Adrenal gland (tissue), 12 donors: ENCODE data around the gene OAS1. TPM values are rescaled to one million over a fixed set of nuclear protein-coding genes. Genes with fewer than 3 reads are reported as not detected.

ENCODE experiments used
- DNase-seq, 7 donors: peaks; one replicate each; pipeline ENCODE4 v3.0.0-alpha.2; 2019 to 2020
- H3K27ac ChIP-seq, 5 donors: fragments of 200-600 bp; sonication (generic) in 4 of 5; 1 replicate in 3 of 5; 2 replicates in 2 of 5; pipeline versions ENCODE4 v1.5.1 to v1.8.0; 2016 to 2020; ENCODE audit warnings: mild to moderate bottlenecking in 1 of 5
- H3K27me3 ChIP-seq: fragments of 200-600 bp; 2 replicates; pipeline ENCODE4 v1.8.0; 2021
- H3K36me3 ChIP-seq, 2 donors: fragments of 200-600 bp; replicated peaks in 1 of 2; 1 replicate in 1 of 2; 2 replicates in 1 of 2; pipeline versions ENCODE4 v1.5.1 to v1.8.0; 2018 to 2022
- H3K4me1 ChIP-seq, 2 donors: fragments of 200-600 bp; replicated peaks in 1 of 2; 1 replicate in 1 of 2; 2 replicates in 1 of 2; pipeline versions ENCODE4 v1.5.1 to v1.8.0; 2018 to 2021
- H3K4me3 ChIP-seq, 4 donors: fragments of 200-600 bp; sonication (generic) in 3 of 4; one replicate each; pipeline ENCODE4 v1.5.1; 2016 to 2018
- H3K9me3 ChIP-seq, 3 donors: fragments of 200-600 bp; sonication (generic) in 1 of 3; replicated peaks in 1 of 3; 1 replicate in 2 of 3; 2 replicates in 1 of 3; pipeline versions ENCODE4 v1.5.1 to v1.8.0; 2016 to 2021
- POLR2A ChIP-seq, 2 donors: fragments of 450-650 bp; IDR thresholded peaks; one replicate each; pipeline ENCODE4 v1.6.1; 2017; ENCODE audit warnings: antibody characterized with exemption in 2 of 2, mild to moderate bottlenecking in 2 of 2, moderate library complexity in 1 of 2
- WGBS, 4 donors: extraction: QIAGEN DNeasy Blood & Tissue Kit in 2 of 4; methylation state at CpG; one replicate each; pipeline versions ENCODE4 v1.1.5 to v1.1.7; 2013 to 2017; 5-methylcytosine and 5-hydroxymethylcytosine counted together
- intact Hi-C, 2 donors: fragments of 100-400 bp; cut with DNase I; formaldehyde crosslinking; loops; one replicate each; pipeline versions ENCODE4 v1.14.1 to v1.15.0; 2022 to 2023
- polyA plus RNA-seq, 3 donors: library from polyadenylated mRNA; stranded (reverse); fragments of 200-250 nt in 2 of 3; fragments of 350-450 nt in 1 of 3; fragmentation: Illumina TruSeq in 1 of 3; extraction: RNeasy Lipid Tissue Mini Kit (QIAGEN cat#74804) in 1 of 3; gene quantifications; one replicate each; pipeline ENCODE4 v1.2.3, GENCODE V29; 2013 to 2014
- total RNA-seq, 9 donors: library from RNA; depleted of rRNA in 4 of 9; stranded (reverse); fragments of >200 nt in 4 of 9; fragments of 120-200 nt in 1 of 9; fragmentation: NEBNext Ultra II Directional in 1 of 9; extraction: Animal tissue kit (Norgen Biotek cat#: 25700) in 1 of 9; gene quantifications; one replicate each; pipeline versions ENCODE4 v1.1.0 to v1.2.4, GENCODE V29; 2013 to 2023
- TF ChIP-seq, protein P1 (sequence below), 6 experiments: fragments of 450-650 bp in 4 of 6; fragments of 200-600 bp in 2 of 6; sonication (generic) in 1 of 6; IDR thresholded peaks; 1 replicate in 5 of 6; 2 replicates in 1 of 6; pipeline versions ENCODE4 v1.5.1 to v1.8.0; 2016 to 2021; ENCODE audit warnings: antibody characterized with exemption in 6 of 6, mild to moderate bottlenecking in 2 of 6, moderate library complexity in 1 of 6
- donor health status: healthy with polysubstance abuse.
- donor health status: Bipolar disorder and iron deficiency.
- donor health status: DM: yes; HTN: yes; CAD: no.
- donor health status: DM: no; HTN: no; CAD: no.
- donor health status: DM: no; HTN: no; CAD: no.
- donor health status: DM: yes; HTN: yes; CAD: no.

Gene OAS1
- total and polyA plus RNA-seq, 12 donors = 9.1 to 32.0 (median 18.3) TPM

DNA sequence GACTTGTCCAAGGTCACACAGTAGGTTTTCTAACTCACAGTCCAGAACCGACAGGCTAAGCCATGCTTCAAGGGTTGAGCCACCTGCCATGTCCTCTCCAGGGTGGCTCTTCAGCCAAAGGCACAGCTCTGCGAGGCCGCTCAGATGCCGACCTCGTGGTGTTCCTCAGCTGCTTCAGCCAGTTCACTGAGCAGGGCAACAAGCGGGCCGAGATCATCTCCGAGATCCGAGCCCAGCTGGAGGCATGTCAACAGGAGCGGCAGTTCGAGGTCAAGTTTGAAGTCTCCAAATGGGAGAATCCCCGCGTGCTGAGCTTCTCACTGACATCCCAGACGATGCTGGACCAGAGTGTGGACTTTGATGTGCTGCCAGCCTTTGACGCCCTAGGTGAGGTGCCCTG, 58.9 kb downstream of the OAS1 start:
- no peak overlapping the region for H3K4me3 ChIP-seq
- H3K36me3 ChIP-seq = peaks cover 0 to 12% of the 10 kb centered on the region in 2 donors
- no peak overlapping the region for H3K27ac ChIP-seq
- no peak for DNase-seq
- H3K9me3 ChIP-seq = no peaks in the 10 kb centered on the region
- WGBS, 4 donors = 82 to 98% (median 94%) methylated on average over 4 to 15 of the region's 15 CpGs
- intact Hi-C loops = no loop called here
- no peaks in the 10 kb centered on the region for H3K27me3 ChIP-seq
- H3K4me1 ChIP-seq = no peaks in the 10 kb centered on the region
- TF ChIP-seq, protein P1, sequence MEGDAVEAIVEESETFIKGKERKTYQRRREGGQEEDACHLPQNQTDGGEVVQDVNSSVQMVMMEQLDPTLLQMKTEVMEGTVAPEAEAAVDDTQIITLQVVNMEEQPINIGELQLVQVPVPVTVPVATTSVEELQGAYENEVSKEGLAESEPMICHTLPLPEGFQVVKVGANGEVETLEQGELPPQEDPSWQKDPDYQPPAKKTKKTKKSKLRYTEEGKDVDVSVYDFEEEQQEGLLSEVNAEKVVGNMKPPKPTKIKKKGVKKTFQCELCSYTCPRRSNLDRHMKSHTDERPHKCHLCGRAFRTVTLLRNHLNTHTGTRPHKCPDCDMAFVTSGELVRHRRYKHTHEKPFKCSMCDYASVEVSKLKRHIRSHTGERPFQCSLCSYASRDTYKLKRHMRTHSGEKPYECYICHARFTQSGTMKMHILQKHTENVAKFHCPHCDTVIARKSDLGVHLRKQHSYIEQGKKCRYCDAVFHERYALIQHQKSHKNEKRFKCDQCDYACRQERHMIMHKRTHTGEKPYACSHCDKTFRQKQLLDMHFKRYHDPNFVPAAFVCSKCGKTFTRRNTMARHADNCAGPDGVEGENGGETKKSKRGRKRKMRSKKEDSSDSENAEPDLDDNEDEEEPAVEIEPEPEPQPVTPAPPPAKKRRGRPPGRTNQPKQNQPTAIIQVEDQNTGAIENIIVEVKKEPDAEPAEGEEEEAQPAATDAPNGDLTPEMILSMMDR (IDR thresholded peaks at IDR 0.05) = no peak
- TF ChIP-seq POLR2A (IDR thresholded peaks at IDR 0.05) = no peak

DNA sequence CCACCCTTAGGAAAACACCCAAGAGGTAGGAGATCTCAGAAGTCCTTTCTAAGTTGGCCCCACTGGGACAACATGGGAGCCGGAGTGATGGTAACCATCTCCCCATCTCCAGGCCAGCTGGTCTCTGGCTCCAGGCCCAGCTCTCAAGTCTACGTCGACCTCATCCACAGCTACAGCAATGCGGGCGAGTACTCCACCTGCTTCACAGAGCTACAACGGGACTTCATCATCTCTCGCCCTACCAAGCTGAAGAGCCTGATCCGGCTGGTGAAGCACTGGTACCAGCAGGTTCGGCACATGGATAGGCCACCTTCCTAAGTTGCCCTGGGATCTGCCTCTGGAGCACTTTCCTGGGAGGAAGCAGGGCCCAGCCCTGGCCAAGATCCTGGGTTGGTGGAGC, 60.5 kb downstream of the OAS1 start:
- no peak overlapping the region for H3K4me3 ChIP-seq
- no peaks in the 10 kb centered on the region for H3K27me3 ChIP-seq
- intact Hi-C loops = no loop called here
- TF ChIP-seq, protein P1 (IDR thresholded peaks at IDR 0.05) = no peak
- TF ChIP-seq POLR2A (IDR thresholded peaks at IDR 0.05) = no peak
- 92 to 99% (median 97%) methylated on average over 7 to 9 of the region's 9 CpGs for WGBS, 4 donors
- H3K27ac ChIP-seq = no peak overlapping the region
- no peaks in the 10 kb centered on the region for H3K9me3 ChIP-seq
- no peaks in the 10 kb centered on the region for H3K4me1 ChIP-seq
- H3K36me3 ChIP-seq = peaks cover 0 to 12% of the 10 kb centered on the region in 2 donors
- no peak for DNase-seq

DNA sequence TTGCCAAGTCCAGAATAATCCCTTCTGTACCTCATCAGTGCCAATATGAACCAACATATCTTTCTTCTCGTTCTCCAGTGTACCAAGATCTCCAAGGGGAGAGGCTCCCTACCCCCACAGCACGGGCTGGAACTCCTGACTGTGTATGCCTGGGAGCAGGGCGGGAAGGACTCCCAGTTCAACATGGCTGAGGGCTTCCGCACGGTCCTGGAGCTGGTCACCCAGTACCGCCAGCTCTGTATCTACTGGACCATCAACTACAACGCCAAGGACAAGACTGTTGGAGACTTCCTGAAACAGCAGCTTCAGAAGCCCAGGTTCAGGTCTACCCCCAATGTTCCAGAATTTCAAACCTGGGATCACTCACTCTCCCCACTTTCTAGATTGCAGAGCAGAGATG, 61.1 kb downstream of the OAS1 start:
- no peak overlapping the region for H3K27ac ChIP-seq
- no peak for DNase-seq
- no peak overlapping the region for H3K4me3 ChIP-seq
- H3K9me3 ChIP-seq = no peaks in the 10 kb centered on the region
- 97 to 99% (median 98%) methylated on average over 7 of the region's 7 CpGs for WGBS, 4 donors
- intact Hi-C loops = no loop called here
- peaks cover 0 to 6% of the 10 kb centered on the region in 2 donors for H3K36me3 ChIP-seq
- no peaks in the 10 kb centered on the region for H3K4me1 ChIP-seq
- no peak for TF ChIP-seq POLR2A (IDR thresholded peaks at IDR 0.05)
- TF ChIP-seq, protein P1 (IDR thresholded peaks at IDR 0.05) = no peak
- no peaks in the 10 kb centered on the region for H3K27me3 ChIP-seq

Other genes with a start within 250 kb of the OAS1 start
- gene RPH3A, start 115.2 kb upstream of the OAS1 start, total RNA-seq = 1 to 10 TPM in 4 of 9 donors, under 1 TPM in 3, not detected in 2; 0.25 to 7.3 (median 1.2) TPM
- gene RPH3A, start 115.2 kb upstream of the OAS1 start, polyA plus RNA-seq = 1 to 10 TPM; 1.4 to 4.8 (median 3.3) TPM
- gene OAS3, start 31.5 kb downstream of the OAS1 start, total RNA-seq = 10 to 100 TPM in 6 of 9 donors, 1 to 10 TPM in 3; 5.5 to 19.4 (median 11.5) TPM
- gene OAS3, start 31.5 kb downstream of the OAS1 start, polyA plus RNA-seq = 1 to 10 TPM; 2.7 to 9.3 (median 6.8) TPM
- gene OAS2, start 71.6 kb downstream of the OAS1 start, total RNA-seq = 10 to 100 TPM in 3 of 9 donors, 1 to 10 TPM in 6; 2.5 to 29.1 (median 8.3) TPM
- 10 to 100 TPM in 1 of 3 donors, 1 to 10 TPM in 2; 3.5 to 30.4 (median 9.5) TPM for gene OAS2, start 71.6 kb downstream of the OAS1 start, polyA plus RNA-seq
- gene DTX1, start 149.8 kb downstream of the OAS1 start, total RNA-seq = 10 to 100 TPM in 3 of 9 donors, 1 to 10 TPM in 6; 1.3 to 20.0 (median 7.4) TPM
- 1 to 10 TPM; 2.8 to 8.4 (median 4.7) TPM for gene DTX1, start 149.8 kb downstream of the OAS1 start, polyA plus RNA-seq
- gene RASAL1, start 228.8 kb downstream of the OAS1 start, total RNA-seq = 10 to 100 TPM; 22.6 to 90.4 (median 43.6) TPM
- 10 to 100 TPM; 38.9 to 54.2 (median 40.7) TPM for gene RASAL1, start 228.8 kb downstream of the OAS1 start, polyA plus RNA-seq
- gene CFAP73, start 242.8 kb downstream of the OAS1 start, total RNA-seq = under 1 TPM in 3 of 9 donors, not detected in 6; 0.14 to 0.28 (median 0.22) TPM
- gene CFAP73, start 242.8 kb downstream of the OAS1 start, polyA plus RNA-seq = under 1 TPM in 2 of 3 donors, not detected in 1; 0.24 to 0.57 TPM